ENCODE measurements around the gene SPATA13.

DNA sequence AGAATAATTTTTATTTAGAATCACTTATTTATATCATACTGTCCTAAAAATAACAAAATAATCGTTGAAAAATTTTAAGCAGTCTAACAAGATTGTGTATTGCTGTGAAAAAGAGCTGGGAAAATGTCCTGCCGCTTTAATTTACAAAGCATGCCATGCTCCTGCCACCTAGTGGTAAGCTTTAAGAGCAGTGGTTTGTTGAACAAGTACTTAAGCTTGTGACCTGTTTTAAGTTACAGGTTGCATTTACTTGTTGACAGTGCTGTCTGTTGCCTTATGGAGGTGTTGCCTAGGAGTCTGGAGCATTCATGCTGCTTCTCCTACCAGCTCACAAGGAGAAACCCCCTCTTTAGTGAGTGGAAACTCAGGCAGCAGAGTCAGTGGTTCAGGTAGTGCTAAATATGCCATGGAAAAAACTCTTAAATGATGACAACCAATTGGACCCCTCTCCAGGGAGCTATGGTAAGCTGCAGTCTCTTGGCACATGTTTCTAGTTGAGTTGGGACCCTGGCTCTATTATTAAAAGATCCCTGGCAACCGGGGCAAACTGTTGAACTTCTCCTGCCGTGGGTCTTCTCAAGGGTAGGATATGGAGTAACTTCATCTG, 68.4 kb downstream of the SPATA13 start:
- TF ChIP-seq, protein P1, sequence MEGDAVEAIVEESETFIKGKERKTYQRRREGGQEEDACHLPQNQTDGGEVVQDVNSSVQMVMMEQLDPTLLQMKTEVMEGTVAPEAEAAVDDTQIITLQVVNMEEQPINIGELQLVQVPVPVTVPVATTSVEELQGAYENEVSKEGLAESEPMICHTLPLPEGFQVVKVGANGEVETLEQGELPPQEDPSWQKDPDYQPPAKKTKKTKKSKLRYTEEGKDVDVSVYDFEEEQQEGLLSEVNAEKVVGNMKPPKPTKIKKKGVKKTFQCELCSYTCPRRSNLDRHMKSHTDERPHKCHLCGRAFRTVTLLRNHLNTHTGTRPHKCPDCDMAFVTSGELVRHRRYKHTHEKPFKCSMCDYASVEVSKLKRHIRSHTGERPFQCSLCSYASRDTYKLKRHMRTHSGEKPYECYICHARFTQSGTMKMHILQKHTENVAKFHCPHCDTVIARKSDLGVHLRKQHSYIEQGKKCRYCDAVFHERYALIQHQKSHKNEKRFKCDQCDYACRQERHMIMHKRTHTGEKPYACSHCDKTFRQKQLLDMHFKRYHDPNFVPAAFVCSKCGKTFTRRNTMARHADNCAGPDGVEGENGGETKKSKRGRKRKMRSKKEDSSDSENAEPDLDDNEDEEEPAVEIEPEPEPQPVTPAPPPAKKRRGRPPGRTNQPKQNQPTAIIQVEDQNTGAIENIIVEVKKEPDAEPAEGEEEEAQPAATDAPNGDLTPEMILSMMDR (IDR thresholded peaks at IDR 0.05), result peak; percentile 68 to 69 (median 69)
- TF ChIP-seq POLR2AphosphoS5 (IDR thresholded peaks at IDR 0.05; ENCODE audit: insufficient read depth in 1 of 2, low read depth in 1 of 2), result no peak
- TF ChIP-seq POLR2A (IDR thresholded peaks at IDR 0.05), result no peak

All from vagina (tissue), 2 donors.